ENCODE results near the gene METRNL. TPM values are rescaled to one million over a fixed set of nuclear protein-coding genes. Genes with fewer than 3 reads are reported as not detected.

The METRNL gene
- total and polyA plus RNA-seq, 5 donors from 2014 or later = 0.47 to 22.7 (median 0.84) TPM

DNA sequence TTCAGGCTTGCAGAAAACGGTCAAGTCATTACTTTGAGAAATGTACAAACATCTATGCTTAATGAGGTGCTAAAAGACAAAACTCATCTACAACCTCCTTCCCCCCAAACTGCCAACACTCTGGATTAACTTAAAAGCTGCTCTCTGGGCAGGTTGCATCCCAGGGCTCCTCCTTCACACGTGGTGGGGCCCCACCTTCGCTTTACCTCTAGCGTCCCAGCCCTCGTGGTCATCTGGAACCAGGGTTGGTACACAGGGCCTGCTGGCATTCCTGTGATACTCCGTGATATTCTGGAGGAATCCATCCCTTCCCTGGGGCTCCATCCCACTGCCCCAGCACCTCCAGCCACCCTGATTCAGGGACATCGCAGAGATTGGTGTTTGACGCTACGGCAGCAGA lies 4.8 kb downstream of the METRNL start:
- Mint-ChIP-seq H3K4me3 (peak overlapping the region in 2 of 4 donors; percentile 50 to 83), H3K9me3 (peaks cover 0 to 2% (median 0%) of the 10 kb centered on the region in 7 donors), H3K36me3 (peaks cover 4% of the 10 kb centered on the region), H3K27ac (peak overlapping the region in 1 of 3 donors; percentile 67), H3K27me3 (peaks cover 12% of the 10 kb centered on the region), H3K4me1 (peaks cover 0 to 30% (median 10%) of the 10 kb centered on the region in 4 donors)
- H3K4me3 ChIP-seq (ENCODE audit: low read depth, low read length) = no peak overlapping the region
- H3K9me3 ChIP-seq (ENCODE audit: control insufficient read depth in 2 of 2, low read length in 2 of 2) = no peaks in the 10 kb centered on the region
- DNase-seq = no peak
- no peaks in the 10 kb centered on the region for H3K36me3 ChIP-seq (ENCODE audit: control insufficient read depth, insufficient read depth, low read length)
- H3K27ac ChIP-seq (ENCODE audit: insufficient read depth, low read length, poor library complexity, severe bottlenecking) = no peak overlapping the region
- peaks cover 5% of the 10 kb centered on the region for H3K27me3 ChIP-seq (ENCODE audit: control insufficient read depth, insufficient read depth, low read length)
- peaks cover 11% of the 10 kb centered on the region for H3K4me1 ChIP-seq (ENCODE audit: control insufficient read depth, insufficient read depth, low read length, poor library complexity, severe bottlenecking)
- ATAC-seq (ENCODE audit: low read depth in 2 of 2) = no peak

DNA sequence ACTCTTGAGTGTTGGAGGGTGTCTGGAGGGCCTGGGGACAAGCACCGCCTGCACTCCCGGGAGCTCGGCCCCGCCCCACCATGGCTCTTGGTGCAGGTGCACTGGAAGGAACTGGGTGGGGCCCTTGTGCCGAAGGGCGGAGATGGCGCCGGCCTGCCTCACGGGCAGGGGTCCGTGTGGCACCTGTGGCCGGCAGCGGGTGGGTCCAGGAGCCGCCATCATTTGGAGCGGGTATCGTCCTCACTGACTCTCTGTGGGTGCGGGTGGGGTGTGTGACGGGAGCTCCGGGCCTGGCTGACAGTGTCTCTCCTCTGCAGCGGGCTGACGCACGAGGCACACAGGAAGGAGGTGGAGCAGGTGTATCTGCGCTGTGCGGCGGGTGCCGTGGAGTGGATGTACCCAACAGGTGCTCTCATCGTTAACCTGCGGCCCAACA lies 5.2 kb downstream of the METRNL start:
- no peak for ATAC-seq (ENCODE audit: low read depth in 2 of 2)
- Mint-ChIP-seq H3K36me3 (peaks cover 4% of the 10 kb centered on the region), H3K4me1 (peaks cover 0 to 30% (median 10%) of the 10 kb centered on the region in 4 donors), H3K27me3 (peaks cover 12% of the 10 kb centered on the region), H3K4me3 (no peak overlapping the region), H3K27ac (no peak overlapping the region), H3K9me3 (peaks cover 0 to 2% (median 0%) of the 10 kb centered on the region in 7 donors)
- Histone ChIP-seq H3K36me3 (ENCODE audit: control insufficient read depth, insufficient read depth, low read length) (no peaks in the 10 kb centered on the region), H3K4me3 (ENCODE audit: low read depth, low read length) (no peak overlapping the region), H3K27me3 (ENCODE audit: control insufficient read depth, insufficient read depth, low read length) (peaks cover 5% of the 10 kb centered on the region), H3K9me3 (ENCODE audit: control insufficient read depth in 2 of 2, low read length in 2 of 2) (no peaks in the 10 kb centered on the region), H3K27ac (ENCODE audit: insufficient read depth, low read length, poor library complexity, severe bottlenecking) (no peak overlapping the region), H3K4me1 (ENCODE audit: control insufficient read depth, insufficient read depth, low read length, poor library complexity, severe bottlenecking) (peaks cover 11% of the 10 kb centered on the region)
- DNase-seq = no peak

DNA sequence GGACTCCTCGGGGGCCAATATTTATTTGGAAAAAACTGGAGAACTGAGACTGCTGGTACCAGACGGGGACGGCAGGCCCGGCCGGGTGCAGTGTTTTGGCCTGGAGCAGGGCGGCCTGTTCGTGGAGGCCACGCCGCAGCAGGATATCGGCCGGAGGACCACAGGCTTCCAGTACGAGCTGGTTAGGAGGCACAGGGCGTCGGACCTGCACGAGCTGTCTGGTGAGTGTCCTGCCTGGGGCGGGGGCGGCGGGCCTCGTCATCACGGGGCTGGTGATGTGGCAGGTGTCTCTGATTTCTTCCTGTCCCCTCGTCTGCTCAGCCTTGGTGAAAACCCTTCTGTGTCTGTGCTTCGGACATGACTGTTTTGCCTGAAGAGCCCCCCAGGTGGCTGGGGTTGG lies 5.7 kb downstream of the METRNL start:
- Histone ChIP-seq H3K4me3 (ENCODE audit: low read depth, low read length) (no peak overlapping the region), H3K9me3 (ENCODE audit: control insufficient read depth in 2 of 2, low read length in 2 of 2) (no peaks in the 10 kb centered on the region), H3K36me3 (ENCODE audit: control insufficient read depth, insufficient read depth, low read length) (no peaks in the 10 kb centered on the region), H3K27me3 (ENCODE audit: control insufficient read depth, insufficient read depth, low read length) (peaks cover 5% of the 10 kb centered on the region), H3K27ac (ENCODE audit: insufficient read depth, low read length, poor library complexity, severe bottlenecking) (no peak overlapping the region), H3K4me1 (ENCODE audit: control insufficient read depth, insufficient read depth, low read length, poor library complexity, severe bottlenecking) (peaks cover 11% of the 10 kb centered on the region)
- Mint-ChIP-seq H3K9me3 (peaks cover 0 to 2% (median 0%) of the 10 kb centered on the region in 7 donors), H3K36me3 (peaks cover 4% of the 10 kb centered on the region), H3K27ac (no peak overlapping the region), H3K27me3 (peaks cover 12% of the 10 kb centered on the region), H3K4me1 (peaks cover 0 to 30% (median 10%) of the 10 kb centered on the region in 4 donors), H3K4me3 (peak overlapping the region in 1 of 4 donors; percentile 75)
- ATAC-seq (ENCODE audit: low read depth in 2 of 2) = no peak
- no peak for DNase-seq

DNA sequence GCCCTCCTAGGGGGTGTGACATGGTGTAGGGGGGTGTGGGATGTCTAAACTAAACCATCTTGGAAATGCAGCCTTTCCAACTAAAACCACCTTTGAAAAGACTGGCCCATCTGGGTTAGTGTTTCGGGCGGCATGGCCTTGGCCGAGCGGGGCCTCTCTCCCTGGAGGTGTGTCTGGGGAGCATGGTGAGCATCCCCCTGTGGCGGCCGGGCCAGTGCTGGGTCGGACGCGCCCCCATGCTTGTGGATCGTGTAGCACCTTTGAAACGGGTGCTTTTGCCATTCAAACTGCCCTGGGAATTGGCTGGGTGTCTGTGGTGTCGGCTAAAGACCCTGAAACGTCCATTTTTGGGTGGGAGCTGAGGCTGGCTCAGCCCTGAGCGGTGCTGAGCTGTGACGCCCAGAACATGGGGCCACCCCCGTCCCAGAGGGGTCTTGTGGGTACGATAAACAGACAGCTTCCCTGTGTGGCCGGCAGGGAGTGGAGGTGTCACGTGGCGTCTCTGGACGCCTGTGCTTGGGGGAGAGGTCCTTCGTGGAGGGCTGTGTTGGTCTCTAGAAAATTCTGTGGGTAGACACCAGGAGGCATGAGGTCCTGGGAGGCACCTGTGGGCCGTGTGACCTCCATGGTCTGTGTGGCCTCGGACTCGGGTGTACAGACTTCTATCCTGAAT lies 6.3 kb downstream of the METRNL start:
- ATAC-seq (ENCODE audit: low read depth in 2 of 2) = no peak
- peaks cover 5% of the 10 kb centered on the region for H3K27me3 ChIP-seq (ENCODE audit: control insufficient read depth, insufficient read depth, low read length)
- Mint-ChIP-seq H3K27me3 (peaks cover 12% of the 10 kb centered on the region), H3K4me3 (peak overlapping the region in 2 of 4 donors; percentile 15 to 77), H3K9me3 (peaks cover 0 to 2% (median 0%) of the 10 kb centered on the region in 7 donors), H3K36me3 (peaks cover 4% of the 10 kb centered on the region), H3K4me1 (peaks cover 0 to 30% (median 10%) of the 10 kb centered on the region in 4 donors), H3K27ac (no peak overlapping the region)
- no peaks in the 10 kb centered on the region for H3K9me3 ChIP-seq (ENCODE audit: control insufficient read depth in 2 of 2, low read length in 2 of 2)
- DNase-seq = no peak
- no peaks in the 10 kb centered on the region for H3K36me3 ChIP-seq (ENCODE audit: control insufficient read depth, insufficient read depth, low read length)
- no peak overlapping the region for H3K4me3 ChIP-seq (ENCODE audit: low read depth, low read length)
- no peak overlapping the region for H3K27ac ChIP-seq (ENCODE audit: insufficient read depth, low read length, poor library complexity, severe bottlenecking)
- H3K4me1 ChIP-seq (ENCODE audit: control insufficient read depth, insufficient read depth, low read length, poor library complexity, severe bottlenecking) = peaks cover 11% of the 10 kb centered on the region

DNA sequence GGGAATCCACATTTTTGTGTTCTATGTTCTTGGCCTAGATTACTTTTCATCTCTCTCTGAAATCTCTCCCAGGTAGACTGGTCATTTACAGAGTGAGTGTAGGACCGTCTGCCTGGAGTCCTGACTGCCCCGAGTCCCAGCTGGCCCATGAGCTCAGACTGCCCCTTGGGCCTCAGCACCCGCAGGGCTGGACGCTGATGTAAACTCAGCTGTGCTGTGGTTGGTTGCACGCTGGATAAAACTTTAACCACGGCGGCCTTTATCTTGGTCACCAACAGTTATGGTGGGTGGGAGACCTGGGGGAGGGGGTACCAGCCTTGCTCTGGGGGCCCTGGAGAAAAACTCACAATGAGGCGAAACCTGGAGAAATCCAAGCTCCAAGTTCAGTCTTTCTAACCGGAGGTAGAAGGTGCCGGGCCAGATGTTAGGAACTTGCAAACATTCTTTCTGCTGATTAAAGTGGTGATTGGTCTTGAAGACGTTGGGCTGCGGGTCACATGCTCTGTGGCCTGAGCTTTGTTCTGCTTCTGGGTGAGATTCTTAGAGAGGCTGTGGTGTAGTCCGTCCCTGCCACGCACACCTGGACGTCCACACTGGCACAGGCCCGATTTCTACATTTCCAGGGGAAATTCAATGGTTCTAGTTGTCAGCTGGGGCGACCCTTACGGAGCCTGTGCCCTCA lies 6.9 kb downstream of the METRNL start:
- peaks cover 5% of the 10 kb centered on the region for H3K27me3 ChIP-seq (ENCODE audit: control insufficient read depth, insufficient read depth, low read length)
- peaks cover 6% of the 10 kb centered on the region for H3K4me1 ChIP-seq (ENCODE audit: control insufficient read depth, insufficient read depth, low read length, poor library complexity, severe bottlenecking)
- Mint-ChIP-seq H3K9me3 (peaks cover 0 to 2% (median 0%) of the 10 kb centered on the region in 7 donors), H3K27me3 (peaks cover 12% of the 10 kb centered on the region), H3K4me3 (peak overlapping the region in 2 of 4 donors; percentile 15 to 77), H3K4me1 (peaks cover 0 to 30% (median 10%) of the 10 kb centered on the region in 4 donors), H3K36me3 (peaks cover 4% of the 10 kb centered on the region), H3K27ac (no peak overlapping the region)
- H3K36me3 ChIP-seq (ENCODE audit: control insufficient read depth, insufficient read depth, low read length) = no peaks in the 10 kb centered on the region
- no peak for DNase-seq
- no peak overlapping the region for H3K27ac ChIP-seq (ENCODE audit: insufficient read depth, low read length, poor library complexity, severe bottlenecking)
- ATAC-seq (ENCODE audit: low read depth in 2 of 2) = no peak
- no peak overlapping the region for H3K4me3 ChIP-seq (ENCODE audit: low read depth, low read length)
- H3K9me3 ChIP-seq (ENCODE audit: control insufficient read depth in 2 of 2, low read length in 2 of 2) = no peaks in the 10 kb centered on the region

DNA sequence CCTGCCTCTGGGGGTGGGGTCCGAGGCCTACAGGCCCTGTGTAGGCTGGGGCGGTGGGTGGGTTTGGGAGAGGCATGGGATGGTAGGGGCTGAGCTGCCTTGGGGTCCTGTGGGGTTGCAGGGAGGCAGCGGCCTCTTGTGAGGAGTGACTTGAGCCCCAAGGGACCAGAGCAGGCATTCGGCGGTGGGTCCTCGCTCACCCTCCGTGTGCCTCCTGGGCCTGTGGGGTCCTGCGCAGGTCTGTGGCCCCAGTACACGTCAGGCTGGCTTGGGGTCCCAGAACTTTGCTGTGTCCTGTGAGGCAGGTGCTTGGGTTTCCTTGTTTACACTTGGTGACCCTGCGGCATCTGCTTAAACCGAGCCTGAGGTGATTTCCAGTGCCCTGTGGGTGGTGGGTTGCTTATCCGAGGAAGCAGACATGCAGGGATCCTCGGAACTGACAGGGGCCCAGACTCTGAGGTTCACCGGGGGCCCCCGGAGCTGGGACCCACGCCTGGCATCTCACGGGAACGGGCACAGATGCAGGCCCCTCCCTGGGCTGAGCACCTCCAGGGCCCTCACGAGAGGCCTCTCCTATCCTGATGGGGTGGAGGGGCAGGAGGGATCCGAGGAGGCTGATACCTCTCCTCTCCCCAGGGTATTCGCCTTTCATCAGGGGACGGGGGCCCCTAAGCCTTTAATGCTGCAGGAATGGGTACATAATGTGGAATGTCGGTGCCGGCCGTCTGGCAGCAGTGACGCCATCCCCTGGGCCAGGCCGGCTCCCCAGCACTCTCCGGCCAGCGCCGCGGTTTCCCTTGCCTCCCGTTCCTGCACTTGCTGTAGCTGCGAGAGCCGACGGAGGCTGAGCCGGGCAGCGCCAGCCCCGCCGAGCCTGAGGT lies 7.7 kb downstream of the METRNL start:
- Mint-ChIP-seq H3K27me3 (peaks cover 17% of the 10 kb centered on the region), H3K27ac (no peak overlapping the region), H3K36me3 (peaks cover 4% of the 10 kb centered on the region), H3K4me1 (peaks cover 0 to 23% (median 9%) of the 10 kb centered on the region in 4 donors), H3K4me3 (no peak overlapping the region), H3K9me3 (no peaks in the 10 kb centered on the region)
- Histone ChIP-seq H3K36me3 (ENCODE audit: control insufficient read depth, insufficient read depth, low read length) (no peaks in the 10 kb centered on the region), H3K4me1 (ENCODE audit: control insufficient read depth, insufficient read depth, low read length, poor library complexity, severe bottlenecking) (no peaks in the 10 kb centered on the region), H3K4me3 (ENCODE audit: low read depth, low read length) (no peak overlapping the region), H3K9me3 (ENCODE audit: control insufficient read depth in 2 of 2, low read length in 2 of 2) (no peaks in the 10 kb centered on the region), H3K27me3 (ENCODE audit: control insufficient read depth, insufficient read depth, low read length) (peaks cover 5% of the 10 kb centered on the region), H3K27ac (ENCODE audit: insufficient read depth, low read length, poor library complexity, severe bottlenecking) (no peak overlapping the region)
- DNase-seq = no peak
- ATAC-seq (ENCODE audit: low read depth in 2 of 2) = no peak

DNA sequence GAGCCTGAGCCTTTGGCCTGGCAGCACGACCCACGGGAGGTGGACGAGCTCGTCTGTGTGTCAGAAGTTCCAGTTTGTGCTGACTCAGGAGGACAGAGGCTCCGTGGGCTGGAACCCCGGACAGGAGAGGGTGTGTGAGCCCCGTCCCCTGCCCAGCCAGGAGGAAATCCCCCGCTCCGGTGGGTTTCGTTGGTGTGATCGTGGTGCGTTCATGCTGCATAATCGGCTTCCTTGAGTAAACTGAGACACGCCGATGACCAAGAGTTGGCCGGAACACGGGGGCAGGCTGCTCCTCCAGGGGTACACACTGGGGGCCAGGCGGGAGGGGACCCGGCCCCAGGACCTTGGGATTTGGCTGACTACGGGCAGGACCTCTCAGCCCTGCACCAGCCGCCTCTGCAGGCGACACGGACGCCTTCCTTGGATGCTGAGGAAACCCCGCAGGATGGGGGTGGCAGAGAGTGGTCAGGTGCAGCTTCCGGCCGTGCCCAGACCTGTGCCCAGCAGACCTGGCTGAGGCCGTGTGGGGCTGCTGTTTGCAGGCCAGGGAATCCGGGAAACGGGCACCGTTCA lies 8.5 kb downstream of the METRNL start:
- Mint-ChIP-seq H3K27ac (no peak overlapping the region), H3K4me3 (peak overlapping the region in 1 of 4 donors; percentile 88), H3K4me1 (peaks cover 0 to 16% (median 5%) of the 10 kb centered on the region in 4 donors), H3K27me3 (peaks cover 13% of the 10 kb centered on the region), H3K36me3 (peaks cover 4% of the 10 kb centered on the region), H3K9me3 (no peaks in the 10 kb centered on the region)
- no peak overlapping the region for H3K27ac ChIP-seq (ENCODE audit: insufficient read depth, low read length, poor library complexity, severe bottlenecking)
- no peaks in the 10 kb centered on the region for H3K36me3 ChIP-seq (ENCODE audit: control insufficient read depth, insufficient read depth, low read length)
- no peaks in the 10 kb centered on the region for H3K9me3 ChIP-seq (ENCODE audit: control insufficient read depth in 2 of 2, low read length in 2 of 2)
- H3K4me1 ChIP-seq (ENCODE audit: control insufficient read depth, insufficient read depth, low read length, poor library complexity, severe bottlenecking) = no peaks in the 10 kb centered on the region
- no peak for ATAC-seq (ENCODE audit: low read depth in 2 of 2)
- DNase-seq = no peak
- H3K27me3 ChIP-seq (ENCODE audit: control insufficient read depth, insufficient read depth, low read length) = no peaks in the 10 kb centered on the region
- no peak overlapping the region for H3K4me3 ChIP-seq (ENCODE audit: low read depth, low read length)
